HepG2 (cell line): ENCODE results near the gene CARMIL3. TPM values are rescaled to one million over a fixed set of nuclear protein-coding genes. Genes with fewer than 3 reads are reported as not detected.

Experiments
- ATRX ChIP-seq: sonication (generic); formaldehyde crosslinking; IDR thresholded peaks from 2 replicates; pipeline ENCODE4 v1.4.0; 2020; ENCODE audit warnings: missing genetic modification reagents, borderline replicate concordance
- BCL6 ChIP-seq: IDR thresholded peaks from 2 replicates; pipeline ENCODE4 v1.6.1; 2016; ENCODE audit warnings: missing genetic modification reagents, missing compliant biosample characterization
- REL ChIP-seq: sonication (generic); formaldehyde crosslinking; conservative IDR thresholded peaks from 2 replicates; pipeline ENCODE4 v1.8.0; 2022; ENCODE audit warnings: mild to moderate bottlenecking, missing genetic modification reagents, moderate library complexity
- SIX1 ChIP-seq: sonication (generic); formaldehyde crosslinking; IDR thresholded peaks from 2 replicates; pipeline ENCODE4 v1.4.0; 2020; ENCODE audit warnings: missing genetic modification reagents, borderline replicate concordance
- ZNF263 ChIP-seq: sonication (generic); formaldehyde crosslinking; IDR thresholded peaks from 2 replicates; pipeline ENCODE4 v1.4.0; 2020; ENCODE audit warnings: missing genetic modification reagents
- ZNF563 ChIP-seq: sonication (generic); formaldehyde crosslinking; IDR thresholded peaks from 2 replicates; pipeline ENCODE4 v1.8.0; 2022; ENCODE audit warnings: mild to moderate bottlenecking, moderate library complexity, missing genetic modification reagents
- ZNF737 ChIP-seq: sonication (generic); formaldehyde crosslinking; IDR thresholded peaks from 2 replicates; pipeline ENCODE4 v1.5.0; 2020; ENCODE audit warnings: missing genetic modification reagents, mild to moderate bottlenecking, borderline replicate concordance
- polyA plus RNA-seq, 8 experiments: library from polyadenylated mRNA; depleted of rRNA in 3 of 8; stranded (reverse) in 7 of 8; unstranded in 1 of 8; fragments of >200 nt; fragmentation: Illumina TruSeq in 4 of 8; extraction: Trizol in 4 of 8; gene quantifications; 2 replicates each; pipeline versions ENCODE4 v1.2.1 to v1.2.3, GENCODE V29; 2011 to 2016; ENCODE audit warnings: low read depth in 4 of 8, missing spikeins in 1 of 8, mixed read lengths in 1 of 8; ENCODE audit not compliant: insufficient read depth in 1 of 8
- total RNA-seq, 5 experiments: library from RNA; depleted of rRNA; stranded (reverse); fragments of >200 nt; fragmentation: Illumina TruSeq; extraction: Trizol; gene quantifications; 2 replicates each; pipeline ENCODE4 v1.2.3, GENCODE V29; 2016; ENCODE audit warnings: low read depth in 1 of 5
- TF ChIP-seq, protein P1 (sequence below): sonication (generic); formaldehyde crosslinking; IDR thresholded peaks from 2 replicates; pipeline ENCODE4 v1.9.0; 2021; ENCODE audit warnings: mild to moderate bottlenecking, missing genetic modification reagents
- TF ChIP-seq, protein P2 (sequence below): sonication (generic); formaldehyde crosslinking; IDR thresholded peaks from 2 replicates; pipeline ENCODE4 v1.5.0; 2020; ENCODE audit warnings: mild to moderate bottlenecking, missing genetic modification reagents, borderline replicate concordance
- TF ChIP-seq, protein P3 (sequence below): sonication (generic); formaldehyde crosslinking; IDR thresholded peaks from 2 replicates; pipeline ENCODE4 v1.8.1; 2022; ENCODE audit warnings: mild to moderate bottlenecking, missing genetic modification reagents
- TF ChIP-seq, protein P4 (sequence below): sonication (generic); formaldehyde crosslinking; conservative IDR thresholded peaks from 2 replicates; pipeline ENCODE4 v1.8.0; 2022; ENCODE audit warnings: low read depth, missing genetic modification reagents
- TF ChIP-seq, protein P5 (sequence below): sonication (generic); formaldehyde crosslinking; IDR thresholded peaks from 2 replicates; pipeline ENCODE4 v1.4.0; 2020; ENCODE audit warnings: missing genetic modification reagents

CARMIL3 gene
- total and polyA plus RNA-seq, 2 of the 13 experiments (the other 11 are each of a cell fraction or from before 2014, with no cell fraction given): 0.27 to 0.55 TPM

DNA sequence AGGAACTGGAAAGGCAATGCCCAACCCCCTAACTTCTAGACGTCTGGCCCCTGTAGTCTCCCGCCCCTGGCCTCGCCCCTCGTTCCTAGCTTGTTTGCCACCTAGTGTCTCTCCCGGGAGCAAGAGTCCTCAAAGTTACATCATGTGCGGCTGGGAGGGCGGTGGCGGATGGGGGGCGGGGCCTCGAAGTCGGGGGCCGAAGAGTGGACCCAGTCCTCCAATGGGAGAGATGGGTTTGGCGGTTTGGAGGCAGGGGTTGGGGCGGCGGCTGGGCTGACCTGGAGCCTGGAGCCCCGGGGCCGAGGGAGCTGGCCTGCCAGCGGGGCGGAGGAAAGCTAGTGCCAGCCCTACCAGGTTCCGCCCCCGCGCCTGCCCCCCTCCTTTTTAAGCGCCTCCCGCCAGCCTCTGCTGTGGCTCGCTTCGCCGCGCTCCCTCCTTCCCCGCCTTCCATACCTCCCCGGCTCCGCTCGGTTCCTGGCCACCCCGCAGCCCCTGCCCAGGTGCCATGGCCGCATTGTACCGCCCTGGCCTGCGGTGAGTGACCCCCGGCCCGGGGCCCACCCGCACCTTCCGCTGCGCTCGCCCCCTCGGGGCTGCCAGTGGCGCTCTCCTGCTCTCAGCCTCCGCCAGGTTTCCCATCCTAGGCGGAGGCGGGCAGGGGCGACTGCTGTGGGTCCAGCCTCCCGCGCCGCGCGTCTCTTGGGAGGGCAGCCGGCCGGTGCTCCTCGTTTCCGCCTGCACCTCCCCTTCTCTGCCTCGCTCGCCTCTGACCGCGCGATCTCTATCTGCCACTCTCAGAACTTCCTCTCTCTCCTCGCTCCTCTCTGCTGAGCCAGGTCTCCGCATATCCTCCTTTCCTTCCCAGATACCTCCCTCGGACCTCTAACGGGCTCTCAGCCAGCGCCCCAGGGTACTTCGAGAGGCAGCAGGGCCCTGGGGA, 42.4 kb downstream of the CARMIL3 start, which contains the start of gene PCK2 (continued):
- TF ChIP-seq, protein P1, sequence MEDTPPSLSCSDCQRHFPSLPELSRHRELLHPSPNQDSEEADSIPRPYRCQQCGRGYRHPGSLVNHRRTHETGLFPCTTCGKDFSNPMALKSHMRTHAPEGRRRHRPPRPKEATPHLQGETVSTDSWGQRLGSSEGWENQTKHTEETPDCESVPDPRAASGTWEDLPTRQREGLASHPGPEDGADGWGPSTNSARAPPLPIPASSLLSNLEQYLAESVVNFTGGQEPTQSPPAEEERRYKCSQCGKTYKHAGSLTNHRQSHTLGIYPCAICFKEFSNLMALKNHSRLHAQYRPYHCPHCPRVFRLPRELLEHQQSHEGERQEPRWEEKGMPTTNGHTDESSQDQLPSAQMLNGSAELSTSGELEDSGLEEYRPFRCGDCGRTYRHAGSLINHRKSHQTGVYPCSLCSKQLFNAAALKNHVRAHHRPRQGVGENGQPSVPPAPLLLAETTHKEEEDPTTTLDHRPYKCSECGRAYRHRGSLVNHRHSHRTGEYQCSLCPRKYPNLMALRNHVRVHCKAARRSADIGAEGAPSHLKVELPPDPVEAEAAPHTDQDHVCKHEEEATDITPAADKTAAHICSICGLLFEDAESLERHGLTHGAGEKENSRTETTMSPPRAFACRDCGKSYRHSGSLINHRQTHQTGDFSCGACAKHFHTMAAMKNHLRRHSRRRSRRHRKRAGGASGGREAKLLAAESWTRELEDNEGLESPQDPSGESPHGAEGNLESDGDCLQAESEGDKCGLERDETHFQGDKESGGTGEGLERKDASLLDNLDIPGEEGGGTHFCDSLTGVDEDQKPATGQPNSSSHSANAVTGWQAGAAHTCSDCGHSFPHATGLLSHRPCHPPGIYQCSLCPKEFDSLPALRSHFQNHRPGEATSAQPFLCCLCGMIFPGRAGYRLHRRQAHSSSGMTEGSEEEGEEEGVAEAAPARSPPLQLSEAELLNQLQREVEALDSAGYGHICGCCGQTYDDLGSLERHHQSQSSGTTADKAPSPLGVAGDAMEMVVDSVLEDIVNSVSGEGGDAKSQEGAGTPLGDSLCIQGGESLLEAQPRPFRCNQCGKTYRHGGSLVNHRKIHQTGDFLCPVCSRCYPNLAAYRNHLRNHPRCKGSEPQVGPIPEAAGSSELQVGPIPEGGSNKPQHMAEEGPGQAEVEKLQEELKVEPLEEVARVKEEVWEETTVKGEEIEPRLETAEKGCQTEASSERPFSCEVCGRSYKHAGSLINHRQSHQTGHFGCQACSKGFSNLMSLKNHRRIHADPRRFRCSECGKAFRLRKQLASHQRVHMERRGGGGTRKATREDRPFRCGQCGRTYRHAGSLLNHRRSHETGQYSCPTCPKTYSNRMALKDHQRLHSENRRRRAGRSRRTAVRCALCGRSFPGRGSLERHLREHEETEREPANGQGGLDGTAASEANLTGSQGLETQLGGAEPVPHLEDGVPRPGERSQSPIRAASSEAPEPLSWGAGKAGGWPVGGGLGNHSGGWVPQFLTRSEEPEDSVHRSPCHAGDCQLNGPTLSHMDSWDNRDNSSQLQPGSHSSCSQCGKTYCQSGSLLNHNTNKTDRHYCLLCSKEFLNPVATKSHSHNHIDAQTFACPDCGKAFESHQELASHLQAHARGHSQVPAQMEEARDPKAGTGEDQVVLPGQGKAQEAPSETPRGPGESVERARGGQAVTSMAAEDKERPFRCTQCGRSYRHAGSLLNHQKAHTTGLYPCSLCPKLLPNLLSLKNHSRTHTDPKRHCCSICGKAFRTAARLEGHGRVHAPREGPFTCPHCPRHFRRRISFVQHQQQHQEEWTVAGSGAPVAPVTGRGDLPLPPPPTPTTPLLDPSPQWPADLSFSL (CRISPR knock-in tag): no peak
- TF ChIP-seq, protein P2, sequence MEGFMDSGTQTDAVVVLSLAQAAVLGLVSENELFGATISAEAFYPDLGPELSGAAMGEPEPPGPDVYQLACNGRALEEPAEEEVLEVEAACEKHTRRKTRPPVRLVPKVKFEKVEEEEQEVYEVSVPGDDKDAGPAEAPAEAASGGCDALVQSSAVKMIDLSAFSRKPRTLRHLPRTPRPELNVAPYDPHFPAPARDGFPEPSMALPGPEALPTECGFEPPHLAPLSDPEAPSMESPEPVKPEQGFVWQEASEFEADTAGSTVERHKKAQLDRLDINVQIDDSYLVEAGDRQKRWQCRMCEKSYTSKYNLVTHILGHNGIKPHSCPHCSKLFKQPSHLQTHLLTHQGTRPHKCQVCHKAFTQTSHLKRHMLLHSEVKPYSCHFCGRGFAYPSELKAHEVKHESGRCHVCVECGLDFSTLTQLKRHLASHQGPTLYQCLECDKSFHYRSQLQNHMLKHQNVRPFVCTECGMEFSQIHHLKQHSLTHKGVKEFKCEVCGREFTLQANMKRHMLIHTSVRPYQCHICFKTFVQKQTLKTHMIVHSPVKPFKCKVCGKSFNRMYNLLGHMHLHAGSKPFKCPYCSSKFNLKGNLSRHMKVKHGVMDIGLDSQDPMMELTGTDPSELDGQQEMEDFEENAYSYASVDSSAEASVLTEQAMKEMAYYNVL (CRISPR knock-in tag): peak; percentile 94
- TF ChIP-seq ZNF263 (CRISPR knock-in tag) (0 out of 2 replicates have a peak, but pooled peaks have one; percentile 66), BCL6 (CRISPR knock-in tag) (peak; percentile 78), ZNF563 (CRISPR knock-in tag) (no peak), ZNF737 (no peak), REL (no peak), ATRX (CRISPR knock-in tag) (peak; percentile 19), SIX1 (CRISPR knock-in tag) (0 out of 2 replicates have a peak, but pooled peaks have one; percentile 51)
- TF ChIP-seq, protein P3, sequence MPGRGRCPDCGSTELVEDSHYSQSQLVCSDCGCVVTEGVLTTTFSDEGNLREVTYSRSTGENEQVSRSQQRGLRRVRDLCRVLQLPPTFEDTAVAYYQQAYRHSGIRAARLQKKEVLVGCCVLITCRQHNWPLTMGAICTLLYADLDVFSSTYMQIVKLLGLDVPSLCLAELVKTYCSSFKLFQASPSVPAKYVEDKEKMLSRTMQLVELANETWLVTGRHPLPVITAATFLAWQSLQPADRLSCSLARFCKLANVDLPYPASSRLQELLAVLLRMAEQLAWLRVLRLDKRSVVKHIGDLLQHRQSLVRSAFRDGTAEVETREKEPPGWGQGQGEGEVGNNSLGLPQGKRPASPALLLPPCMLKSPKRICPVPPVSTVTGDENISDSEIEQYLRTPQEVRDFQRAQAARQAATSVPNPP (CRISPR knock-in tag): peak; percentile 94
- TF ChIP-seq, protein P4, sequence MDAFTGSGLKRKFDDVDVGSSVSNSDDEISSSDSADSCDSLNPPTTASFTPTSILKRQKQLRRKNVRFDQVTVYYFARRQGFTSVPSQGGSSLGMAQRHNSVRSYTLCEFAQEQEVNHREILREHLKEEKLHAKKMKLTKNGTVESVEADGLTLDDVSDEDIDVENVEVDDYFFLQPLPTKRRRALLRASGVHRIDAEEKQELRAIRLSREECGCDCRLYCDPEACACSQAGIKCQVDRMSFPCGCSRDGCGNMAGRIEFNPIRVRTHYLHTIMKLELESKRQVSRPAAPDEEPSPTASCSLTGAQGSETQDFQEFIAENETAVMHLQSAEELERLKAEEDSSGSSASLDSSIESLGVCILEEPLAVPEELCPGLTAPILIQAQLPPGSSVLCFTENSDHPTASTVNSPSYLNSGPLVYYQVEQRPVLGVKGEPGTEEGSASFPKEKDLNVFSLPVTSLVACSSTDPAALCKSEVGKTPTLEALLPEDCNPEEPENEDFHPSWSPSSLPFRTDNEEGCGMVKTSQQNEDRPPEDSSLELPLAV: no peak
- TF ChIP-seq, protein P5, sequence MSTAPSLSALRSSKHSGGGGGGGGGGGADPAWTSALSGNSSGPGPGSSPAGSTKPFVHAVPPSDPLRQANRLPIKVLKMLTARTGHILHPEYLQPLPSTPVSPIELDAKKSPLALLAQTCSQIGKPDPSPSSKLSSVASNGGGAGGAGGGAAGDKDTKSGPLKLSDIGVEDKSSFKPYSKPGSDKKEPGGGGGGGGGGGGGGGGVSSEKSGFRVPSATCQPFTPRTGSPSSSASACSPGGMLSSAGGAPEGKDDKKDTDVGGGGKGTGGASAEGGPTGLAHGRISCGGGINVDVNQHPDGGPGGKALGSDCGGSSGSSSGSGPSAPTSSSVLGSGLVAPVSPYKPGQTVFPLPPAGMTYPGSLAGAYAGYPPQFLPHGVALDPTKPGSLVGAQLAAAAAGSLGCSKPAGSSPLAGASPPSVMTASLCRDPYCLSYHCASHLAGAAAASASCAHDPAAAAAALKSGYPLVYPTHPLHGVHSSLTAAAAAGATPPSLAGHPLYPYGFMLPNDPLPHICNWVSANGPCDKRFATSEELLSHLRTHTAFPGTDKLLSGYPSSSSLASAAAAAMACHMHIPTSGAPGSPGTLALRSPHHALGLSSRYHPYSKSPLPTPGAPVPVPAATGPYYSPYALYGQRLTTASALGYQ (CRISPR knock-in tag): peak; percentile 90
